ENCODE data around the gene COL26A1.

DNA sequence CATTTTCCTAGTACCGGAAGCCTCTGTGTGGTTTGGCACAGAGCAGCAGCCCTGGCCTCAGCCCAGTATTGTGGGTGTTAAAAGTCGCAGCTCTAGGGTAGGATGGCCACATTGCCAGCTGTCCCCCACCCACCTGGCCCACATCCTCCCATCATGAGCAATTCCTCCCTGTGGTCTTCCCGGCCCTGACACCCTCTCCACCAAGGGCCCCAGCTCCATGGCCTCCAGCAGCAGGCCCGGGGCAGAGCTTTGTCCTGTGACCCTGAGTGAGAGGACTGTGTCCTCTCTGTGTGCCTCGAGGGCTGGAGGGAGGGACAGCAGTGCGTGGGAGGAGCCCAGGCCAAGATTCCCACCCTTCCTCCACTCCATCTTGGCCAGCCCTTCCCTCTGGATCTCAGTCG lies 172.7 kb downstream of the COL26A1 start:
- TF ChIP-seq, protein P1, sequence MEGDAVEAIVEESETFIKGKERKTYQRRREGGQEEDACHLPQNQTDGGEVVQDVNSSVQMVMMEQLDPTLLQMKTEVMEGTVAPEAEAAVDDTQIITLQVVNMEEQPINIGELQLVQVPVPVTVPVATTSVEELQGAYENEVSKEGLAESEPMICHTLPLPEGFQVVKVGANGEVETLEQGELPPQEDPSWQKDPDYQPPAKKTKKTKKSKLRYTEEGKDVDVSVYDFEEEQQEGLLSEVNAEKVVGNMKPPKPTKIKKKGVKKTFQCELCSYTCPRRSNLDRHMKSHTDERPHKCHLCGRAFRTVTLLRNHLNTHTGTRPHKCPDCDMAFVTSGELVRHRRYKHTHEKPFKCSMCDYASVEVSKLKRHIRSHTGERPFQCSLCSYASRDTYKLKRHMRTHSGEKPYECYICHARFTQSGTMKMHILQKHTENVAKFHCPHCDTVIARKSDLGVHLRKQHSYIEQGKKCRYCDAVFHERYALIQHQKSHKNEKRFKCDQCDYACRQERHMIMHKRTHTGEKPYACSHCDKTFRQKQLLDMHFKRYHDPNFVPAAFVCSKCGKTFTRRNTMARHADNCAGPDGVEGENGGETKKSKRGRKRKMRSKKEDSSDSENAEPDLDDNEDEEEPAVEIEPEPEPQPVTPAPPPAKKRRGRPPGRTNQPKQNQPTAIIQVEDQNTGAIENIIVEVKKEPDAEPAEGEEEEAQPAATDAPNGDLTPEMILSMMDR (conservative IDR thresholded peaks at IDR 0.05; ENCODE audit: low read depth, low read length): no peak
- no peak for TF ChIP-seq EZH2 (IDR thresholded peaks at IDR 0.05; ENCODE audit: borderline replicate concordance, low read depth, low read length, poor library complexity, severe bottlenecking)

Measured in A673 (cell line).